K562 (cell line): ENCODE measurements around the gene SERPINE1. TPM values are rescaled to one million over a fixed set of nuclear protein-coding genes. Genes with fewer than 3 reads are reported as not detected.

ENCODE experiments used
- CEBPG ChIP-seq, 3 experiments: fragments of 200-800 bp in 1 of 3; sonication (Bioruptor generic) in 1 of 3; sonication (generic) in 1 of 3; formaldehyde crosslinking in 1 of 3; IDR thresholded peaks in 2 of 3; conservative IDR thresholded peaks in 1 of 3; 2 replicates each; pipeline versions ENCODE4 v1.6.1 to v1.8.0; 2016 to 2022; ENCODE audit warnings: missing compliant biosample characterization in 2 of 3, missing genetic modification characterization in 2 of 3, mild to moderate bottlenecking in 1 of 3, missing genetic modification reagents in 1 of 3
- NBN ChIP-seq: fragments of 450-650 bp; IDR thresholded peaks from 2 replicates; pipeline ENCODE4 v1.6.1; 2016; ENCODE audit warnings: low read depth, mild to moderate bottlenecking
- NFRKB ChIP-seq: fragments of 450-650 bp; IDR thresholded peaks from 2 replicates; pipeline ENCODE4 v1.6.1; 2016; ENCODE audit warnings: low read depth
- NR4A1 ChIP-seq, 2 experiments: fragments of 250-450 bp in 1 of 2; fragments of 450-650 bp in 1 of 2; sonication (Bioruptor Pico) in 1 of 2; IDR thresholded peaks; 2 replicates each; pipeline versions ENCODE4 v1.4.0 to v1.6.1; 2016 to 2020; ENCODE audit warnings: mild to moderate bottlenecking in 2 of 2, missing compliant biosample characterization in 1 of 2, missing genetic modification characterization in 1 of 2, moderate library complexity in 1 of 2
- PURB ChIP-seq: sonication (generic); formaldehyde crosslinking; IDR thresholded peaks from 2 replicates; pipeline ENCODE4 v1.9.0; 2021; ENCODE audit warnings: low read depth, mild to moderate bottlenecking, missing genetic modification reagents
- RREB1 ChIP-seq: fragments of 250-450 bp; sonication (Bioruptor Pico); IDR thresholded peaks from 2 replicates; pipeline ENCODE4 v1.4.0; 2020
- TCF7 ChIP-seq: sonication (generic); IDR thresholded peaks from 2 replicates; pipeline ENCODE4 v1.6.1; 2016; ENCODE audit warnings: antibody characterized with exemption, borderline replicate concordance
- ZBED1 ChIP-seq: IDR thresholded peaks from 2 replicates; pipeline ENCODE4 v1.6.1; 2014
- ZNF146 ChIP-seq: IDR thresholded peaks from one replicate; pipeline ENCODE4 v1.6.1; 2018; ENCODE audit warnings: missing compliant biosample characterization; ENCODE audit not compliant: unreplicated experiment
- ZNF551 ChIP-seq: fragments of 250-450 bp; sonication (Bioruptor Pico); IDR thresholded peaks from 2 replicates; pipeline ENCODE4 v1.5.0; 2021; ENCODE audit warnings: mild to moderate bottlenecking, moderate library complexity
- ZSCAN29 ChIP-seq: fragments of 450-650 bp; IDR thresholded peaks from 2 replicates; pipeline ENCODE4 v1.6.1; 2017
- polyA plus RNA-seq, 8 experiments: library from polyadenylated mRNA; depleted of rRNA in 4 of 8; stranded (reverse) in 5 of 8; unstranded in 3 of 8; fragments of >200 nt; fragmentation: Nextera tagmentation in 2 of 8; fragmentation: Illumina TruSeq in 1 of 8; extraction: Ambion mirVana in 2 of 8; extraction: Trizol in 1 of 8; gene quantifications; 2 replicates each; pipeline versions ENCODE4 v1.2.1 to v1.2.3, GENCODE V29; 2011 to 2014; ENCODE audit warnings: inconsistent platforms in 1 of 8, missing spikeins in 1 of 8
- total RNA-seq, 7 experiments: library from RNA; depleted of rRNA in 6 of 7; stranded (reverse); fragments of >200 nt in 6 of 7; fragmentation: Illumina TruSeq in 2 of 7; extraction: Trizol in 2 of 7; gene quantifications; 2 replicates each; pipeline versions ENCODE4 v1.2.1 to v1.2.3, GENCODE V29; 2011 to 2021; ENCODE audit warnings: low replicate concordance in 1 of 7

SERPINE1 gene
- total and polyA plus RNA-seq, 9 of the 15 experiments (the other 6 are each of a cell fraction or from before 2014, with no cell fraction given): 0.22 to 4.8 (median 0.91) TPM

GRCh38 chr7:101096331-101096956 lies 30.5 kb upstream of the SERPINE1 start (continued):
- TF ChIP-seq RREB1 (CRISPR knock-in tag) (no peak), NFRKB (peak; percentile 19; the same call in 1 of the 2 replicates), ZSCAN29 (no peak), NR4A1 (CRISPR knock-in tag; IDR thresholded peaks at IDR 0.05) (no peak), NR4A1 (tag; IDR thresholded peaks at IDR 0.05) (0 out of 2 replicates have a peak, but pooled peaks have one; percentile 48), NBN (no peak), PURB (CRISPR knock-in tag) (no peak), ZNF551 (CRISPR knock-in tag) (no peak), ZBED1 (no peak), CEBPG (CRISPR knock-in tag; IDR thresholded peaks at IDR 0.05) (no peak), CEBPG (tag; conservative IDR thresholded peaks at IDR 0.05 in 1 of 2, IDR thresholded peaks at IDR 0.05 in 1 of 2) (no peak), ZNF146 (CRISPR knock-in tag) (no peak), TCF7 (no peak)
